HepG2 (cell line): ENCODE results near the gene TRAPPC3. TPM values are rescaled to one million over a fixed set of nuclear protein-coding genes. Genes with fewer than 3 reads are reported as not detected.

Experiments used
- BCL6 ChIP-seq: IDR thresholded peaks from 2 replicates; pipeline ENCODE4 v1.6.1; 2016; ENCODE audit warnings: missing genetic modification reagents, missing compliant biosample characterization
- BORCS8-MEF2B ChIP-seq: sonication (generic); formaldehyde crosslinking; IDR thresholded peaks from 2 replicates; pipeline ENCODE4 v1.8.0; 2022; ENCODE audit warnings: mild to moderate bottlenecking, missing genetic modification reagents
- ELF4 ChIP-seq: sonication (generic); formaldehyde crosslinking; IDR thresholded peaks from 2 replicates; pipeline ENCODE4 v1.5.0; 2020; ENCODE audit warnings: missing genetic modification reagents, mild to moderate bottlenecking, moderate library complexity, borderline replicate concordance
- GZF1 ChIP-seq: sonication (generic); formaldehyde crosslinking; IDR thresholded peaks from 2 replicates; pipeline ENCODE4 v1.5.1; 2020; ENCODE audit warnings: mild to moderate bottlenecking, missing genetic modification reagents
- HHEX ChIP-seq: IDR thresholded peaks from 2 replicates; pipeline ENCODE4 v1.6.1; 2016; ENCODE audit warnings: control low read depth
- HIVEP1 ChIP-seq: sonication (generic); formaldehyde crosslinking; IDR thresholded peaks from 2 replicates; pipeline ENCODE4 v1.4.0; 2020; ENCODE audit warnings: mild to moderate bottlenecking, missing genetic modification reagents
- HNRNPL ChIP-seq: fragments of 200-400 bp; formaldehyde crosslinking; IDR thresholded peaks from 2 replicates; pipeline ENCODE4 v1.6.1; 2017; ENCODE audit warnings: mild to moderate bottlenecking, low read depth, low read length
- IRF2 ChIP-seq: IDR thresholded peaks from 2 replicates; pipeline ENCODE4 v1.6.1; 2018; ENCODE audit warnings: missing genetic modification reagents, missing compliant biosample characterization
- MLLT10 ChIP-seq: sonication (generic); formaldehyde crosslinking; IDR thresholded peaks from 2 replicates; pipeline ENCODE4 v1.4.0; 2020; ENCODE audit warnings: missing genetic modification reagents
- PRDM10 ChIP-seq: sonication (generic); formaldehyde crosslinking; IDR thresholded peaks from 2 replicates; pipeline ENCODE4 v1.4.0; 2020; ENCODE audit warnings: low read depth, missing genetic modification reagents
- RFX5 ChIP-seq: IDR thresholded peaks from 2 replicates; pipeline ENCODE4 v1.6.1; 2011; ENCODE audit warnings: low read depth, low read length, improper control_type of control experiment
- TBX2 ChIP-seq: sonication (generic); formaldehyde crosslinking; IDR thresholded peaks from 2 replicates; pipeline ENCODE4 v1.5.0; 2020; ENCODE audit warnings: missing genetic modification reagents, mild to moderate bottlenecking, borderline replicate concordance
- ZKSCAN1 ChIP-seq: fragments of 150-350 bp; IDR thresholded peaks from 2 replicates; pipeline ENCODE4 v1.6.1; 2014; ENCODE audit warnings: low read length
- ZNF225 ChIP-seq: sonication (generic); formaldehyde crosslinking; IDR thresholded peaks from 2 replicates; pipeline ENCODE4 v1.4.0; 2020; ENCODE audit warnings: mild to moderate bottlenecking, missing genetic modification reagents
- ZNF280B ChIP-seq: sonication (generic); formaldehyde crosslinking; IDR thresholded peaks from 2 replicates; pipeline ENCODE4 v1.5.0; 2020; ENCODE audit warnings: missing genetic modification reagents, mild to moderate bottlenecking, borderline replicate concordance
- ZNF326 ChIP-seq: sonication (generic); formaldehyde crosslinking; IDR thresholded peaks from 2 replicates; pipeline ENCODE4 v1.4.0; 2020; ENCODE audit warnings: missing genetic modification reagents, borderline replicate concordance
- ZNF362 ChIP-seq: sonication (generic); formaldehyde crosslinking; IDR thresholded peaks from 2 replicates; pipeline ENCODE4 v1.4.0; 2020; ENCODE audit warnings: missing genetic modification reagents, mild to moderate bottlenecking, borderline replicate concordance
- ZNF546 ChIP-seq: sonication (generic); formaldehyde crosslinking; conservative IDR thresholded peaks from 2 replicates; pipeline ENCODE4 v1.8.1; 2023; ENCODE audit warnings: mild to moderate bottlenecking, missing genetic modification reagents
- polyA plus RNA-seq, 8 experiments: library from polyadenylated mRNA; depleted of rRNA in 3 of 8; stranded (reverse) in 7 of 8; unstranded in 1 of 8; fragments of >200 nt; fragmentation: Illumina TruSeq in 4 of 8; extraction: Trizol in 4 of 8; gene quantifications; 2 replicates each; pipeline versions ENCODE4 v1.2.1 to v1.2.3, GENCODE V29; 2011 to 2016; ENCODE audit warnings: low read depth in 4 of 8, missing spikeins in 1 of 8, mixed read lengths in 1 of 8; ENCODE audit not compliant: insufficient read depth in 1 of 8
- total RNA-seq, 5 experiments: library from RNA; depleted of rRNA; stranded (reverse); fragments of >200 nt; fragmentation: Illumina TruSeq; extraction: Trizol; gene quantifications; 2 replicates each; pipeline ENCODE4 v1.2.3, GENCODE V29; 2016; ENCODE audit warnings: low read depth in 1 of 5
- TF ChIP-seq, protein P1 (sequence below): sonication (generic); formaldehyde crosslinking; IDR thresholded peaks from 2 replicates; pipeline ENCODE4 v1.5.1; 2020; ENCODE audit warnings: mild to moderate bottlenecking, moderate library complexity, missing genetic modification reagents
- TF ChIP-seq, protein P2 (sequence below): sonication (generic); formaldehyde crosslinking; IDR thresholded peaks from 2 replicates; pipeline ENCODE4 v1.4.0; 2020; ENCODE audit warnings: missing genetic modification reagents

The TRAPPC3 gene
- total and polyA plus RNA-seq, 2 of the 13 experiments (the other 11 are each of a cell fraction or from before 2014, with no cell fraction given) = 53.7 to 62.4 TPM

DNA sequence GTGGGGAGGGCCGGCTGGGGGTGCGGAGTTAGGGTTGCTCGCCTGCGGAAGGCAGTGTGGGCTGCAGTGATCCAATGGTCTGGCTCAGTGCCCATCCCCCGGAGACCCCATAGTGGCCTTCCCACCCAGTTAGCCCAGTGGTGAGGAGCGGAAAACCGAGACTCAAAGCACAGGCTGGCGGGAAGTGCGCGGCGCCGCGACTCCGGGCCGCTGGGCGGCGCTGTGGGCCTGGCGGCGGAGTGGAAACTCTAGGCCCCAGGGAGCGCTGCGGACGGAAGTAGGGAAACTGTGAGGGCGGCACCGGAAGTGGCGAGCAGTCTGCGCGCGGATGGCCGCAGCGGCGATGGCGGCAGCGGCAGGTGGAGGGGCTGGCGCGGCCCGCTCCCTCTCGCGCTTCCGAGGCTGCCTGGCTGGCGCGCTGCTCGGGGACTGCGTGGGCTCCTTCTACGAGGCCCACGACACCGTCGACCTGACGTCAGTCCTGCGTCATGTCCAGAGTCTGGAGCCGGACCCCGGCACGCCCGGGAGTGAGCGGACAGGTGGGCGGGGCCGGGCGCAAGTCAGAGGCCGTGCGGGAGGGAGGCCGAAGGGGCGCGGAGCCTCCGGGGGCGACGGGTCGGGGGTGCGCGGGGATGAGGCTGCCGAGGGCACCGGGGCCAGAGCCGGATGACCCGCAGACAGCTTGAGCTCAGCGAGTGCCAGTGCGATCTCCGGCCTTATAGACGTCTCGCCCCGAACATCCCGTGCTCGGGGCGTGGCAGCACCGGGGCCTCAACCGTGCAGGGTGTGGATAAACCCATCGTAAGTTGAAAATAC is 60.5 kb downstream of the TRAPPC3 start, which contains the start of gene ADPRS (continued):
- peak; percentile 87; the same call in 1 of the 2 replicates for TF ChIP-seq ZNF225 (CRISPR knock-in tag)
- 0 out of 2 replicates have a peak, but pooled peaks have one; percentile 22 for TF ChIP-seq HNRNPL
- peak; percentile 73 for TF ChIP-seq PRDM10
- TF ChIP-seq TBX2 = peak; percentile 91
- TF ChIP-seq BCL6 (CRISPR knock-in tag) = peak; percentile 47; the same call in 1 of the 2 replicates
- TF ChIP-seq HHEX (CRISPR knock-in tag) = no peak
- TF ChIP-seq RFX5 = no peak
- peak; percentile 26; the same call in 1 of the 2 replicates for TF ChIP-seq ZNF362 (CRISPR knock-in tag)
- TF ChIP-seq HIVEP1 = no peak
- TF ChIP-seq BORCS8-MEF2B = peak; percentile 90; the same call in 1 of the 2 replicates
- TF ChIP-seq IRF2 (CRISPR knock-in tag) = peak; percentile 92
- TF ChIP-seq, protein P1, sequence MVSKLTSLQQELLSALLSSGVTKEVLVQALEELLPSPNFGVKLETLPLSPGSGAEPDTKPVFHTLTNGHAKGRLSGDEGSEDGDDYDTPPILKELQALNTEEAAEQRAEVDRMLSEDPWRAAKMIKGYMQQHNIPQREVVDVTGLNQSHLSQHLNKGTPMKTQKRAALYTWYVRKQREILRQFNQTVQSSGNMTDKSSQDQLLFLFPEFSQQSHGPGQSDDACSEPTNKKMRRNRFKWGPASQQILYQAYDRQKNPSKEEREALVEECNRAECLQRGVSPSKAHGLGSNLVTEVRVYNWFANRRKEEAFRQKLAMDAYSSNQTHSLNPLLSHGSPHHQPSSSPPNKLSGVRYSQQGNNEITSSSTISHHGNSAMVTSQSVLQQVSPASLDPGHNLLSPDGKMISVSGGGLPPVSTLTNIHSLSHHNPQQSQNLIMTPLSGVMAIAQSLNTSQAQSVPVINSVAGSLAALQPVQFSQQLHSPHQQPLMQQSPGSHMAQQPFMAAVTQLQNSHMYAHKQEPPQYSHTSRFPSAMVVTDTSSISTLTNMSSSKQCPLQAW (CRISPR knock-in tag) = peak; percentile 89
- TF ChIP-seq ZNF546 (CRISPR knock-in tag) = peak; percentile 79
- TF ChIP-seq, protein P2, sequence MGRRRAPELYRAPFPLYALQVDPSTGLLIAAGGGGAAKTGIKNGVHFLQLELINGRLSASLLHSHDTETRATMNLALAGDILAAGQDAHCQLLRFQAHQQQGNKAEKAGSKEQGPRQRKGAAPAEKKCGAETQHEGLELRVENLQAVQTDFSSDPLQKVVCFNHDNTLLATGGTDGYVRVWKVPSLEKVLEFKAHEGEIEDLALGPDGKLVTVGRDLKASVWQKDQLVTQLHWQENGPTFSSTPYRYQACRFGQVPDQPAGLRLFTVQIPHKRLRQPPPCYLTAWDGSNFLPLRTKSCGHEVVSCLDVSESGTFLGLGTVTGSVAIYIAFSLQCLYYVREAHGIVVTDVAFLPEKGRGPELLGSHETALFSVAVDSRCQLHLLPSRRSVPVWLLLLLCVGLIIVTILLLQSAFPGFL (CRISPR knock-in tag) = no peak; the same call in 1 of the 2 replicates
- TF ChIP-seq ELF4 (CRISPR knock-in tag) = no peak; the same call in 1 of the 2 replicates
- 0 out of 2 replicates have a peak, but pooled peaks have one; percentile 46 for TF ChIP-seq ZKSCAN1
- TF ChIP-seq ZNF280B (CRISPR knock-in tag) = no peak
- no peak for TF ChIP-seq MLLT10 (CRISPR knock-in tag)
- 0 out of 2 replicates have a peak, but pooled peaks have one; percentile 63 for TF ChIP-seq GZF1 (CRISPR knock-in tag)
- TF ChIP-seq ZNF326 = no peak
